Ishikawa (cell line): ENCODE results near the gene FAM78A.

Source experiments
- CEBPB ChIP-seq: IDR thresholded peaks from 2 replicates; pipeline ENCODE4 v1.6.1; 2012
- CREB1 ChIP-seq: IDR thresholded peaks from 2 replicates; pipeline ENCODE4 v1.6.1; 2012; ENCODE audit warnings: low read depth
- EGR1 ChIP-seq: IDR thresholded peaks from 2 replicates; pipeline ENCODE4 v1.6.1; 2012
- EP300 ChIP-seq: IDR thresholded peaks from 2 replicates; pipeline ENCODE4 v1.6.1; 2012; ENCODE audit warnings: borderline replicate concordance
- FOXM1 ChIP-seq: IDR thresholded peaks from 2 replicates; pipeline ENCODE4 v1.6.1; 2012; ENCODE audit warnings: low read depth, borderline replicate concordance
- MAX ChIP-seq: IDR thresholded peaks from 2 replicates; pipeline ENCODE4 v1.6.1; 2012
- NFIC ChIP-seq: IDR thresholded peaks from 2 replicates; pipeline ENCODE4 v1.6.1; 2012
- RAD21 ChIP-seq: IDR thresholded peaks from 2 replicates; pipeline ENCODE4 v1.6.1; 2012; ENCODE audit warnings: low read depth
- REST ChIP-seq: IDR thresholded peaks from 2 replicates; pipeline ENCODE4 v1.6.1; 2012; ENCODE audit warnings: low read depth, mild to moderate bottlenecking
- TAF1 ChIP-seq: IDR thresholded peaks from 2 replicates; pipeline ENCODE4 v1.6.1; 2012; ENCODE audit warnings: low read depth, mild to moderate bottlenecking
- TCF12 ChIP-seq: IDR thresholded peaks from 2 replicates; pipeline ENCODE4 v1.6.1; 2012; ENCODE audit warnings: low read depth
- TEAD4 ChIP-seq: IDR thresholded peaks from 2 replicates; pipeline ENCODE4 v1.6.1; 2012
- USF1 ChIP-seq: IDR thresholded peaks from 2 replicates; pipeline ENCODE4 v1.6.1; 2012
- YY1 ChIP-seq: IDR thresholded peaks from 2 replicates; pipeline ENCODE4 v1.6.1; 2012; ENCODE audit warnings: low read depth
- ZBTB7A ChIP-seq: IDR thresholded peaks from 2 replicates; pipeline ENCODE4 v1.6.1; 2012; ENCODE audit warnings: low read depth

The FAM78A gene

GRCh38 chr9:131308906-131309529 is 32.7 kb upstream of the FAM78A start:
- TF ChIP-seq REST = no peak
- no peak for TF ChIP-seq YY1
- TF ChIP-seq CEBPB = no peak
- no peak for TF ChIP-seq RAD21
- no peak for TF ChIP-seq EGR1
- TF ChIP-seq TCF12 = no peak
- TF ChIP-seq TAF1 = no peak
- TF ChIP-seq USF1 = no peak
- TF ChIP-seq TEAD4 = no peak
- TF ChIP-seq EP300 = no peak
- no peak for TF ChIP-seq FOXM1
- TF ChIP-seq CREB1 = no peak
- TF ChIP-seq NFIC = no peak
- TF ChIP-seq ZBTB7A = no peak
- no peak for TF ChIP-seq MAX

GRCh38 chr9:131308452-131308851 is 32.1 kb upstream of the FAM78A start:
- TF ChIP-seq USF1 = no peak
- TF ChIP-seq YY1 = no peak
- TF ChIP-seq CREB1 = no peak
- TF ChIP-seq TCF12 = no peak

- TF ChIP-seq TEAD4 (no peak), NFIC (no peak), CEBPB (no peak), MAX (no peak), YY1 (no peak), ZBTB7A (no peak), TAF1 (no peak), RAD21 (no peak), USF1 (no peak), EGR1 (no peak), CREB1 (no peak), REST (no peak), TCF12 (no peak), FOXM1 (no peak), EP300 (no peak)
Measured at GRCh38 chr9:131307974-131308373, 31.7 kb upstream of the FAM78A start.

GRCh38 chr9:131306397-131307004 is 30.2 kb upstream of the FAM78A start:
- TF ChIP-seq NFIC = no peak
- no peak for TF ChIP-seq USF1
- TF ChIP-seq YY1 = no peak
- TF ChIP-seq RAD21 = no peak
- TF ChIP-seq REST = no peak
- TF ChIP-seq EGR1 = no peak
- TF ChIP-seq MAX = no peak
- TF ChIP-seq TCF12 = no peak
- TF ChIP-seq CEBPB = no peak
- no peak for TF ChIP-seq TAF1
- no peak for TF ChIP-seq EP300
- no peak for TF ChIP-seq TEAD4
- no peak for TF ChIP-seq FOXM1
- TF ChIP-seq CREB1 = no peak
- no peak for TF ChIP-seq ZBTB7A
